Measurements from ENCODE around the gene GPSM3. TPM values are rescaled to one million over a fixed set of nuclear protein-coding genes. Genes with fewer than 3 reads are reported as not detected.

Gene GPSM3
- total and polyA plus RNA-seq, 2 experiments from 2014 or later, result 5.4 to 7.3 TPM

- no peak overlapping the region for H3K27ac ChIP-seq
- no peak overlapping the region for H2AFZ ChIP-seq
- H3K9me2 ChIP-seq (ENCODE audit: insufficient read depth), result no peaks in the 10 kb centered on the region
- no peaks in the 10 kb centered on the region; the same call in 1 of the 2 replicates for H3F3A ChIP-seq (ENCODE audit: insufficient read depth)
- no peaks in the 10 kb centered on the region for H4K20me1 ChIP-seq (ENCODE audit: insufficient read depth)
- DNase-seq, result no peak
- H3K9ac ChIP-seq, result no peak overlapping the region
- H3K9me3 ChIP-seq (ENCODE audit: low read depth), result no peaks in the 10 kb centered on the region
- no peaks in the 10 kb centered on the region for H3K27me3 ChIP-seq (replicated peaks; ENCODE audit: insufficient read depth)
- H3K4me3 ChIP-seq, result no peak overlapping the region
- peaks cover 6% of the 10 kb centered on the region; the same call in 1 of the 2 replicates for H3K36me3 ChIP-seq (ENCODE audit: low read depth)
- TF ChIP-seq EZH2phosphoT487 (IDR thresholded peaks at IDR 0.05; ENCODE audit: insufficient read depth, low read depth), result no peak
- no peak for TF ChIP-seq EZH2 (IDR thresholded peaks at IDR 0.05; ENCODE audit: insufficient read depth, poor library complexity, severe bottlenecking)
- peaks cover 9% of the 10 kb centered on the region; the same call in 1 of the 2 replicates for H3K79me2 ChIP-seq (ENCODE audit: insufficient read depth)
- no peak overlapping the region for H3K4me2 ChIP-seq (ENCODE audit: unreplicated experiment)
- in situ Hi-C loops (cut with MboI), result no loop called here
- 81 to 90% methylated on average over 24 to 28 of the region's 30 CpGs for WGBS, 2 experiments (ENCODE audit: low coverage in 1 of 2, low lambda C conversion rate in 2 of 2, missing lambda C conversion rate in 2 of 2)
- H3K4me1 ChIP-seq (ENCODE audit: insufficient read depth), result peaks cover 8% of the 10 kb centered on the region; the same call in 1 of the 2 replicates
Measured at GRCh38 chr6:32166411-32167061, 25.9 kb downstream of the GPSM3 start.

- H3K4me3 ChIP-seq, result no peak within 1 kb of the TSS
- no peak within 1 kb of the TSS for H3K9ac ChIP-seq
- in situ Hi-C loops (cut with MboI), result no loop called here
- no peaks in the 10 kb centered on the region for H3K27me3 ChIP-seq (replicated peaks; ENCODE audit: insufficient read depth)
- no peak for TF ChIP-seq EZH2 (IDR thresholded peaks at IDR 0.05; ENCODE audit: insufficient read depth, poor library complexity, severe bottlenecking)
- TF ChIP-seq EZH2phosphoT487 (IDR thresholded peaks at IDR 0.05; ENCODE audit: insufficient read depth, low read depth), result no peak
- H3K9me2 ChIP-seq (ENCODE audit: insufficient read depth), result no peaks in the 10 kb centered on the region
- H3K9me3 ChIP-seq (ENCODE audit: low read depth), result no peaks in the 10 kb centered on the region
- no peak within 1 kb of the TSS for H3K27ac ChIP-seq
- H3K4me2 ChIP-seq (ENCODE audit: unreplicated experiment), result no peak within 1 kb of the TSS
- H3F3A ChIP-seq (ENCODE audit: insufficient read depth), result no peaks in the 10 kb centered on the region; the same call in 1 of the 2 replicates
- no peak for DNase-seq
- no peaks in the 10 kb centered on the region for H4K20me1 ChIP-seq (ENCODE audit: insufficient read depth)
- H3K79me2 ChIP-seq (ENCODE audit: insufficient read depth), result no peaks in the 10 kb centered on the region
- no peak within 1 kb of the TSS for H2AFZ ChIP-seq
- peaks cover 6% of the 10 kb centered on the region; the same call in 1 of the 2 replicates for H3K36me3 ChIP-seq (ENCODE audit: low read depth)
- H3K4me1 ChIP-seq (ENCODE audit: insufficient read depth), result peaks cover 8% of the 10 kb centered on the region; the same call in 1 of the 2 replicates
Measured at GRCh38 chr6:32164295-32164694, 28.1 kb downstream of the GPSM3 start, which contains the start of gene EGFL8. Gene EGFL8 (plus strand): TSS chr6:32164595. CDS start chr6:32166166, 1,571 bp downstream.

- 99% methylated on average over 7 of the region's 7 CpGs for WGBS, 2 experiments (ENCODE audit: low coverage in 1 of 2, low lambda C conversion rate in 2 of 2, missing lambda C conversion rate in 2 of 2)
Measured at GRCh38 chr6:32163559-32164258, 28.7 kb downstream of the GPSM3 start.

GRCh38 chr6:32158052-32158451, 34.4 kb downstream of the GPSM3 start:
- H3K9me2 ChIP-seq (ENCODE audit: insufficient read depth), result no peaks in the 10 kb centered on the region
- in situ Hi-C loops (cut with MboI), result no loop called here
- H3K36me3 ChIP-seq (ENCODE audit: low read depth), result peaks cover 11% of the 10 kb centered on the region; the same call in 1 of the 2 replicates
- H3F3A ChIP-seq (ENCODE audit: insufficient read depth), result peaks cover 2% of the 10 kb centered on the region; the same call in 1 of the 2 replicates
- no peaks in the 10 kb centered on the region for H4K20me1 ChIP-seq (ENCODE audit: insufficient read depth)
- H3K27ac ChIP-seq, result no peak overlapping the region
- TF ChIP-seq EZH2 (IDR thresholded peaks at IDR 0.05; ENCODE audit: insufficient read depth, poor library complexity, severe bottlenecking) (no peak), EZH2phosphoT487 (IDR thresholded peaks at IDR 0.05; ENCODE audit: insufficient read depth, low read depth) (no peak)
- H2AFZ ChIP-seq, result no peak overlapping the region
- DNase-seq, result no peak
- H3K79me2 ChIP-seq (ENCODE audit: insufficient read depth), result peaks cover 24% of the 10 kb centered on the region
- H3K9ac ChIP-seq, result no peak overlapping the region
- no peaks in the 10 kb centered on the region for H3K9me3 ChIP-seq (ENCODE audit: low read depth)
- no peak overlapping the region for H3K4me3 ChIP-seq
- H3K4me1 ChIP-seq (ENCODE audit: insufficient read depth), result peaks cover 8% of the 10 kb centered on the region; the same call in 1 of the 2 replicates
- H3K27me3 ChIP-seq (replicated peaks; ENCODE audit: insufficient read depth), result no peaks in the 10 kb centered on the region
- no peak overlapping the region for H3K4me2 ChIP-seq (ENCODE audit: unreplicated experiment)

More at GRCh38 chr6:32163559-32164258, 28.7 kb downstream of the GPSM3 start:
- Histone ChIP-seq H3K79me2 (ENCODE audit: insufficient read depth) (no peaks in the 10 kb centered on the region), H4K20me1 (ENCODE audit: insufficient read depth) (no peaks in the 10 kb centered on the region), H3K4me2 (ENCODE audit: unreplicated experiment) (no peak overlapping the region), H2AFZ (no peak overlapping the region), H3F3A (ENCODE audit: insufficient read depth) (no peaks in the 10 kb centered on the region; the same call in 1 of the 2 replicates), H3K4me1 (ENCODE audit: insufficient read depth) (peaks cover 4% of the 10 kb centered on the region; the same call in 1 of the 2 replicates), H3K9ac (no peak overlapping the region), H3K4me3 (no peak overlapping the region), H3K27me3 (replicated peaks; ENCODE audit: insufficient read depth) (no peaks in the 10 kb centered on the region), H3K27ac (no peak overlapping the region), H3K9me3 (ENCODE audit: low read depth) (no peaks in the 10 kb centered on the region), H3K9me2 (ENCODE audit: insufficient read depth) (no peaks in the 10 kb centered on the region), H3K36me3 (ENCODE audit: low read depth) (peaks cover 3% of the 10 kb centered on the region; the same call in 1 of the 2 replicates)
- no peak for DNase-seq
- in situ Hi-C loops (cut with MboI), result no loop called here
- TF ChIP-seq EZH2phosphoT487 (IDR thresholded peaks at IDR 0.05; ENCODE audit: insufficient read depth, low read depth) (no peak), EZH2 (IDR thresholded peaks at IDR 0.05; ENCODE audit: insufficient read depth, poor library complexity, severe bottlenecking) (no peak)

All from GM23248 (cell line).